Stomach smooth muscle (tissue), 2 donors: ENCODE data around the gene PADI6.

ENCODE experiments used
- H3K27ac ChIP-seq: one replicate; pipeline ENCODE4 v1.7.0; 2013; ENCODE audit warnings: mild to moderate bottlenecking, low read length, inconsistent platforms
- H3K27me3 ChIP-seq, 2 donors: one replicate each; pipeline ENCODE4 v1.7.0; 2013; ENCODE audit warnings: low read length in 2 of 2; ENCODE audit not compliant: insufficient read depth in 2 of 2, control insufficient read depth in 1 of 2
- H3K36me3 ChIP-seq, 2 donors: one replicate each; pipeline ENCODE4 v1.7.0; 2013; ENCODE audit warnings: low read length in 2 of 2; ENCODE audit not compliant: control insufficient read depth in 2 of 2, insufficient read depth in 2 of 2
- H3K4me1 ChIP-seq: one replicate; pipeline ENCODE4 v1.7.0; 2013; ENCODE audit warnings: low read length; ENCODE audit not compliant: control insufficient read depth, insufficient read depth
- H3K4me3 ChIP-seq, 2 donors: one replicate each; pipeline ENCODE4 v1.7.0; 2013; ENCODE audit warnings: low read length in 2 of 2
- H3K9ac ChIP-seq, 2 donors: one replicate each; pipeline ENCODE4 v1.7.0; 2013; ENCODE audit warnings: low read length in 2 of 2, mild to moderate bottlenecking in 1 of 2
- H3K9me3 ChIP-seq, 2 donors: one replicate each; pipeline ENCODE4 v1.7.0; 2013; ENCODE audit warnings: low read length in 2 of 2; ENCODE audit not compliant: control insufficient read depth in 2 of 2
- donor health status: healthy.
- donor health status: Pancreatic carcinoma.

The PADI6 gene

GRCh38 chr1:17442841-17443240, 70.8 kb downstream of the PADI6 start:
- Histone ChIP-seq H3K9ac (no peak overlapping the region), H3K9me3 (no peaks in the 10 kb centered on the region), H3K27me3 (no peaks in the 10 kb centered on the region), H3K4me1 (peaks cover 10% of the 10 kb centered on the region), H3K36me3 (no peaks in the 10 kb centered on the region), H3K27ac (no peak overlapping the region), H3K4me3 (no peak overlapping the region)

- no peak overlapping the region for H3K4me3 ChIP-seq
- no peak overlapping the region for H3K9ac ChIP-seq
- no peak overlapping the region for H3K27ac ChIP-seq
- no peaks in the 10 kb centered on the region for H3K4me1 ChIP-seq
- no peaks in the 10 kb centered on the region for H3K27me3 ChIP-seq
- no peaks in the 10 kb centered on the region for H3K36me3 ChIP-seq
- H3K9me3 ChIP-seq = no peaks in the 10 kb centered on the region
Measured at GRCh38 chr1:17447501-17447992, 75.6 kb downstream of the PADI6 start.
